PC-3 (cell line): ENCODE results near the gene KIF6.

ENCODE experiments used
- CTCF ChIP-seq: fragments of 300-600 bp; sonication (generic); conservative IDR thresholded peaks from 2 replicates; pipeline ENCODE4 v1.5.1; 2017; ENCODE audit warnings: antibody characterized with exemption, low read depth, mild to moderate bottlenecking, low read length
- EZH2 ChIP-seq: fragments of 300-600 bp; sonication (generic); IDR thresholded peaks from one replicate; pipeline ENCODE4 v1.6.1; 2017; ENCODE audit warnings: antibody characterized with exemption, mild to moderate bottlenecking, low read length; ENCODE audit not compliant: unreplicated experiment
- EZH2phosphoT487 ChIP-seq: fragments of 300-600 bp; sonication (generic); IDR thresholded peaks from 2 replicates; pipeline ENCODE4 v1.6.1; 2018; ENCODE audit warnings: mild to moderate bottlenecking, antibody characterized with exemption, low read length, borderline replicate concordance

DNA sequence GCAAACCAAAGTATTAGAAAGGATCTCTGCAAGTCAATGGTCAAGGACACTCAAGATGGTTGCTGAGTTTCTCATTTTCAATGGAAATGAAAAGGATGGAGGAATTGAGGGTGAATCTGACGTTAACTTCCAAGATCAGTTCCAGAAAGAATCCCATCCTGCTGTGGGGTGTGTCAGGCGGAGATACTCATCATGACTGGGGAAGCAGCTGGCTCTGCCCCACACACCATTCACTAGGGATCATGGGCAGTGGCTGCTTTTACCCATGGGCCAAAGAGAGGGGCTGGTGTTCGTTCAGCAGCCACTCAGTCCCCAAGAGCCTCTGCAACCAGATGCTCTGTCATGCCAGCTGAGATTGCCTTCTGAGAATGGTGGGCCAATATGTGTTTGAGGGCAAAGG, 300.4 kb downstream of the KIF6 start:
- TF ChIP-seq CTCF, result no peak
- no peak for TF ChIP-seq EZH2phosphoT487
- TF ChIP-seq EZH2, result no peak
